Activated gamma-delta T cell treated with anti-CD3 and anti-CD28 coated beads, Interleukin-2, amount 50 U/mL, for 16 hours (primary cell): ENCODE measurements around the gene BTG1.

ENCODE experiments used
- DNase-seq: peaks from one replicate; pipeline ENCODE4 v3.0.0-alpha.2; 2020; ENCODE audit warnings: low read depth

The BTG1 gene

GRCh38 chr12:92133171-92133570 is 12.5 kb downstream of the BTG1 start:
- no peak for DNase-seq

- no peak for DNase-seq
These were observed 13.4 kb downstream of the BTG1 start for GRCh38 chr12:92132288-92132687.

- no peak for DNase-seq
These were observed 14.6 kb downstream of the BTG1 start for GRCh38 chr12:92130999-92131398.

GRCh38 chr12:92129609-92130008 is 16.0 kb downstream of the BTG1 start:
- DNase-seq = no peak

GRCh38 chr12:92128612-92129011 is 17.0 kb downstream of the BTG1 start:
- DNase-seq = no peak

- no peak for DNase-seq
These were observed 21.0 kb downstream of the BTG1 start for GRCh38 chr12:92124689-92125029.

GRCh38 chr12:92123780-92124688 is 21.6 kb downstream of the BTG1 start:
- DNase-seq = no peak

- no peak for DNase-seq
These were observed 22.5 kb downstream of the BTG1 start for GRCh38 chr12:92122941-92123779.

- DNase-seq = no peak
These were observed 23.8 kb downstream of the BTG1 start for GRCh38 chr12:92121826-92122225.

GRCh38 chr12:92118826-92119536 is 26.7 kb downstream of the BTG1 start:
- DNase-seq = no peak

- DNase-seq = no peak
These were observed 30.8 kb downstream of the BTG1 start for GRCh38 chr12:92114834-92115233.

GRCh38 chr12:92111256-92111655 is 34.4 kb downstream of the BTG1 start:
- no peak for DNase-seq

- DNase-seq = no peak
These were observed 35.5 kb downstream of the BTG1 start for GRCh38 chr12:92110083-92110640.

- DNase-seq = no peak
These were observed 36.0 kb downstream of the BTG1 start for GRCh38 chr12:92109613-92110012.

GRCh38 chr12:92108651-92109050 is 37.0 kb downstream of the BTG1 start:
- no peak for DNase-seq

- no peak for DNase-seq
These were observed 38.0 kb downstream of the BTG1 start for GRCh38 chr12:92107621-92108131.

GRCh38 chr12:92107094-92107493 is 38.6 kb downstream of the BTG1 start:
- DNase-seq = no peak

GRCh38 chr12:92105676-92106075 is 40.0 kb downstream of the BTG1 start:
- DNase-seq = no peak

- DNase-seq = no peak
These were observed 40.5 kb downstream of the BTG1 start for GRCh38 chr12:92105110-92105509.

- DNase-seq = no peak
These were observed 43.0 kb downstream of the BTG1 start for GRCh38 chr12:92102606-92103005.

GRCh38 chr12:92098594-92099380 is 46.9 kb downstream of the BTG1 start:
- no peak for DNase-seq
